Measurements from ENCODE around the gene EFCAB6. TPM values are rescaled to one million over a fixed set of nuclear protein-coding genes. Genes with fewer than 3 reads are reported as not detected.

Gene EFCAB6
- polyA plus RNA-seq, 3 donors, result not detected

DNA sequence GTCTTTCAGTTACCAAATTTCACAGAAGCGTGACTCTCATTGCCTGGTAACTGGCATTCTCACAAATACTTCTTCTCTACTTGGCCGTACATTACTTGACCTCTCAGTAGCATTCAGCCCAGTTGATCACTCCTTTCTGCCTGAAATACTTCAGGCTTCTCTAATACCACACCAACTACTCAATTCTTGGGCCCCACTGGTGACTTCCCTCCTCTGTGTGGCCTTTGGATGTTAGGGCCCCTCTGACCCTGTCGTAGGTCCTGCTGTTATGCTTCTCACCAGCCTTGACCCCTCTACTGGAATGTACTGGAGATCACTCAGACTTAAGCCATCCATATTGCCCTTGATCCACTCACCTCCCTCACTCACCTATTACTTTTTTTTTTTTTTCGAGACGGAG, 2.2 kb upstream of the EFCAB6 start:
- peaks cover 0 to 2% (median 0%) of the 10 kb centered on the region in 7 donors for H3K9me3 Mint-ChIP-seq
- Histone ChIP-seq H3K9ac (ENCODE audit: insufficient read depth, low read length, poor library complexity, severe bottlenecking) (no peak overlapping the region), H3K4me3 (replicated peaks in 1 of 3; ENCODE audit: low read depth in 2 of 3, low read length in 3 of 3) (no peak overlapping the region), H3K4me2 (replicated peaks; ENCODE audit: extremely low read depth, low read length, poor library complexity, severe bottlenecking) (no peak overlapping the region), H3K36me3 (replicated peaks in 1 of 2; ENCODE audit: control insufficient read depth in 1 of 2, insufficient read depth in 2 of 2, low read length in 2 of 2) (no peaks in the 10 kb centered on the region), H3K9me3 (replicated peaks in 1 of 2; ENCODE audit: control insufficient read depth in 1 of 2, insufficient read depth in 1 of 2, low read length in 2 of 2) (no peaks in the 10 kb centered on the region), H3K27me3 (ENCODE audit: control insufficient read depth in 2 of 2, insufficient read depth in 2 of 2, low read length in 2 of 2) (no peaks in the 10 kb centered on the region), H3K4me1 (ENCODE audit: control insufficient read depth in 1 of 2, insufficient read depth in 2 of 2, low read length in 2 of 2) (peaks cover 16 to 17% of the 10 kb centered on the region in 2 donors), H2AFZ (ENCODE audit: insufficient read depth, low read depth, low read length, poor library complexity, severe bottlenecking) (no peak overlapping the region), H3K27ac (ENCODE audit: low read depth in 1 of 2, low read length in 2 of 2) (no peak overlapping the region), H3K79me2 (ENCODE audit: insufficient read depth, low read length) (peaks cover 6% of the 10 kb centered on the region), H4K20me1 (ENCODE audit: insufficient read depth, low read length) (no peaks in the 10 kb centered on the region)
- no peak overlapping the region for H3K4me3 Mint-ChIP-seq
- no peak for DNase-seq
- no peaks in the 10 kb centered on the region for H3K36me3 Mint-ChIP-seq
- peaks cover 17% of the 10 kb centered on the region for H3K4me1 Mint-ChIP-seq
- intact Hi-C loops (cut with micrococcal nuclease), result no loop called here
- TF ChIP-seq, protein P1, sequence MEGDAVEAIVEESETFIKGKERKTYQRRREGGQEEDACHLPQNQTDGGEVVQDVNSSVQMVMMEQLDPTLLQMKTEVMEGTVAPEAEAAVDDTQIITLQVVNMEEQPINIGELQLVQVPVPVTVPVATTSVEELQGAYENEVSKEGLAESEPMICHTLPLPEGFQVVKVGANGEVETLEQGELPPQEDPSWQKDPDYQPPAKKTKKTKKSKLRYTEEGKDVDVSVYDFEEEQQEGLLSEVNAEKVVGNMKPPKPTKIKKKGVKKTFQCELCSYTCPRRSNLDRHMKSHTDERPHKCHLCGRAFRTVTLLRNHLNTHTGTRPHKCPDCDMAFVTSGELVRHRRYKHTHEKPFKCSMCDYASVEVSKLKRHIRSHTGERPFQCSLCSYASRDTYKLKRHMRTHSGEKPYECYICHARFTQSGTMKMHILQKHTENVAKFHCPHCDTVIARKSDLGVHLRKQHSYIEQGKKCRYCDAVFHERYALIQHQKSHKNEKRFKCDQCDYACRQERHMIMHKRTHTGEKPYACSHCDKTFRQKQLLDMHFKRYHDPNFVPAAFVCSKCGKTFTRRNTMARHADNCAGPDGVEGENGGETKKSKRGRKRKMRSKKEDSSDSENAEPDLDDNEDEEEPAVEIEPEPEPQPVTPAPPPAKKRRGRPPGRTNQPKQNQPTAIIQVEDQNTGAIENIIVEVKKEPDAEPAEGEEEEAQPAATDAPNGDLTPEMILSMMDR (IDR thresholded peaks at IDR 0.05), result no peak
- peaks cover 0 to 3% (median 2%) of the 10 kb centered on the region in 3 donors for H3K27me3 Mint-ChIP-seq (ENCODE audit: low read depth in 3 of 3)
- WGBS (ENCODE audit: insufficient coverage), result 100% methylated on average over 4 of the region's 5 CpGs
- no peak overlapping the region for H3K27ac Mint-ChIP-seq

DNA sequence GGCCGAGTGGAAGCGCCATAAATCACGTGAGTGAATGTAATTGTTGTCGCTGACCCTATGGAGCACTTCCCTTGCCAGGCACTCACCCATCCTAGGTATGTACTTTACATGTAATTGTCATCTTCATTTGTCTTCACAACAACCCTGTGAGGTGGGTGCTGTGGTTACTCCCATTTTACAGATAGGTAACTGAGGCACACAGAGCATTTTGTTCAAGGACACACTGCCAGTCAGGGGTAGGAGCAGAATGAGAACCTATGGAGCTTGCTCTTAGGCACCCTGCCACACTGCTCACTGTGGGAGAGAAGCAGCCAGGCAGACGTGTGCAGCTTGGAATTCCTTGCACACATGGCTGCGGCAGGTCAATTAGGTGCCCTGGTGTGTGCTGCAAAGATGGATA, 785 bp upstream of the EFCAB6 start:
- H3K9ac ChIP-seq (ENCODE audit: insufficient read depth, low read length, poor library complexity, severe bottlenecking), result peak overlapping the region; percentile 77
- H3K4me3 ChIP-seq (replicated peaks in 1 of 3; ENCODE audit: low read depth in 2 of 3, low read length in 3 of 3), result peak overlapping the region; percentile 86 to 99 (median 89)
- TF ChIP-seq, protein P1 (IDR thresholded peaks at IDR 0.05), result no peak

More for the DNA sequence above, 785 bp upstream of the EFCAB6 start:
- Mint-ChIP-seq H3K4me3 (peak overlapping the region; percentile 90 to 92), H3K27ac (peak overlapping the region in 6 of 7 donors; percentile 77 to 93 (median 88)), H3K27me3 (ENCODE audit: low read depth in 3 of 3) (peaks cover 0 to 3% (median 0%) of the 10 kb centered on the region in 3 donors), H3K4me1 (peaks cover 17% of the 10 kb centered on the region), H3K9me3 (no peaks in the 10 kb centered on the region), H3K36me3 (no peaks in the 10 kb centered on the region)
- peaks cover 16 to 17% of the 10 kb centered on the region in 2 donors for H3K4me1 ChIP-seq (ENCODE audit: control insufficient read depth in 1 of 2, insufficient read depth in 2 of 2, low read length in 2 of 2)
- intact Hi-C loops (cut with micrococcal nuclease), result no loop called here
- peak overlapping the region; percentile 100 for H2AFZ ChIP-seq (ENCODE audit: insufficient read depth, low read depth, low read length, poor library complexity, severe bottlenecking)
- H3K79me2 ChIP-seq (ENCODE audit: insufficient read depth, low read length), result peaks cover 6% of the 10 kb centered on the region
- peak overlapping the region in 1 of 2 donors; percentile 88 for H3K27ac ChIP-seq (ENCODE audit: low read depth in 1 of 2, low read length in 2 of 2)
- no peaks in the 10 kb centered on the region for H4K20me1 ChIP-seq (ENCODE audit: insufficient read depth, low read length)
- peak overlapping the region; percentile 97 for H3K4me2 ChIP-seq (replicated peaks; ENCODE audit: extremely low read depth, low read length, poor library complexity, severe bottlenecking)
- no peak for DNase-seq
- no peaks in the 10 kb centered on the region for H3K9me3 ChIP-seq (replicated peaks in 1 of 2; ENCODE audit: control insufficient read depth in 1 of 2, insufficient read depth in 1 of 2, low read length in 2 of 2)
- no peaks in the 10 kb centered on the region for H3K27me3 ChIP-seq (ENCODE audit: control insufficient read depth in 2 of 2, insufficient read depth in 2 of 2, low read length in 2 of 2)
- H3K36me3 ChIP-seq (replicated peaks in 1 of 2; ENCODE audit: control insufficient read depth in 1 of 2, insufficient read depth in 2 of 2, low read length in 2 of 2), result no peaks in the 10 kb centered on the region
- WGBS (ENCODE audit: insufficient coverage), result 80% methylated on average over 2 of the region's 6 CpGs

Measured in CD14-positive monocyte (primary cell).